ENCODE measurements around the gene ITPRID2.

Gene ITPRID2

GRCh38 chr2:181970160-181970794 lies 78.7 kb downstream of the ITPRID2 start:
- DNase-seq = no peak

- DNase-seq = no peak
Measured at GRCh38 chr2:181971032-181971431, 79.5 kb downstream of the ITPRID2 start.

- DNase-seq = no peak
Measured at GRCh38 chr2:181972431-181973170, 81.1 kb downstream of the ITPRID2 start.

- no peak for DNase-seq
Measured at GRCh38 chr2:181973171-181973783, 81.7 kb downstream of the ITPRID2 start.

DNA sequence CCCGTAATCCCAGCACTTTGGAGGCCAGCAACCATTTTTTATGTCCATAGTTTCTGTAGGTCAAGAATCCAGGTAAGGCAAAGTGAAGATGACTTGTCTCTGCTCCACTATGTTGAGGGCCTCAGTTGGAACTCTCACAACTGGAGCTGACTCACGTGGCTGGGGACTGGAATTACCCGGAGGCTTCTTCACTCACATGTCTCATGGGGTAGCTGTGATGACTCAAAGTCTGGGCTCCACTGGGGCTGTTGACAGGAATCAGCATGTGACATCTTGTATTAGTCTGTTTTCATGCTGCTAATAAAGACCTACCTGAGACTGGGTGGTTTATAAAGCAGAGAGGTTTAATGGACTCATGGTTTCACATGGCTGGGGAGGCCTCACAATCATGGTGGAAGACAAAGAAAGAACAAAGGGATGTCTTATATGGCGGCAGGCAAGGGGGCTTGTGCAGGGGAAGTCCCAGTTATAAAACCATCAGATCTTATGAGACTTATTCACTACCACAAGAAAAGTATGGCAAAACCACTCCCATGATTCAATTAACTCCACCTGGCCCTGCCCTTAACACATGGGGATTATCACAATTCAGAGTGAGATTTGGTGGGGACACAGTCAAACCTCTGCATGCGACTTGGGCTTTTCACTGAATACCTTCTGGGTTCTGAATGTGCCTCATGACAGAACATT lies 86.3 kb downstream of the ITPRID2 start:
- peak; percentile 28 for DNase-seq

GRCh38 chr2:181978351-181979150 lies 87.0 kb downstream of the ITPRID2 start:
- DNase-seq = no peak

Measured in stimulated activated CD4-positive, alpha-beta T cell treated with anti-CD3 and anti-CD28 coated beads, Interleukin-4, amount 100 ng/mL, for 24 hours (primary cell).